HG03045 (cell line): ENCODE data around the gene ASB8.
A peak's percentile ranks its signal among the peaks of the same experiment; 100 is the strongest.
"Not testable (repeated sequence)": the region's sequence is repeated elsewhere in the genome, so short reads cannot be mapped to it uniquely, and the experiment has no call there.

Experiments used
- ATAC-seq: cut with Tn5 transposase; IDR thresholded peaks from one replicate; pipeline ENCODE4 v1.9.1; 2021; ENCODE audit warnings: mild to moderate bottlenecking, moderate library complexity; ENCODE audit not compliant: unreplicated experiment

The ASB8 gene

DNA sequence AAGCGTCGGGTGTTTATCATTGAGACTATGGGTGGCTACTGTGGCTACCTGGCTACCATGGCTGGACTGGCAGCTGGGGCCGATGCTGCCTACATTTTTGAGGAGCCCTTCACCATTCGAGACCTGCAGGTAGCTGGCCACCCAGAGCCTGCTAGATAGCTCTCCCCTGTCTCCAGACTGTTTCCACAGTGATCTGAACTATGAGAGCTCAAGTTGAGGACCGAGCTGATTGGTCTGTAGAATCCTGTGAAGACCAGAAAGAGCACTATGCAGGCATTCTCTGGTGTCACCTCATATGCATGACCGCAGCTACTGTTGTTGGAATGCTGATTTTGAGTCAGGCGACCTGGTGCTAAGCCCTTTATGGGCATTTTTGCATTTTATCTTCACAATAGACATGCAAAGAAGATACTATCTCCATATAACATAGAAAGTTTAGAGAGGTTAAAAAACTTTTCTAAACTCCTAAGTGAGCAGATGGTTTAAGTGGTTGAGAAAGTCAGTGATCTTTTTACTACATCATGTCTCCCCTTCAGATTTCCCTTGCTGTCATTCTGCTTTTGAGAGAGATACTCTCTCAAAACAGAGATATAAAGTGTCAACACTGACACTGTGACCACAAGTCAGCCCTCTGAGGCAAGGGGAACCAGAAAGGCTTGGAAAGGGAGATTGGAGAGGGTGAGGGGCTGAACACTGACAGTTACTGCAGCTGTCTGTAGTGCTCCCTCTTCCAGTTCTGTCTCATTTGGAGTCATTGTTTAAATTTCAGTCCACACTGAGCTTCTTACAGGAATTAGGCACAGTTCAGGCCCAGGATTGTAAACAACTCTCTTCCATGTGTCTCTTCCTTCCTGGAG is 14.3 kb downstream of the ASB8 start:
- ATAC-seq: no peak

DNA sequence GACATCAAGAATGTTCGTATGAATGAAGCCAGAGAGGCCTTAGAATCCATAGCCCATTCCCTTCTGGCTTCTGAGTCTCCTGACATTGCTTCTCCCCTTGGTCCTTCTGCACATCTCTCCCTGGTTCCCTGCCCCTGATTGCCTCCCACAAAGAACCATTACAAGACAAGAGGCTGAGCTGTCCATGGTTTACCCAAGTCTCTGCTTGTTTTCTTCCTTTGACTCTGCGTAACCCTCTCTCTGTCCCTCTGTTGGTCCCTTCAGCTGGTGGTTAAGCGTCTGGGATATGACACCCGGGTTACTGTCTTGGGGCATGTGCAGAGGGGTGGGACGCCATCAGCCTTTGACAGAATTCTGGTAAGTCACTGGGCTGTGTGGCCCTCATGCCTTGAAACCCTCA is 22.3 kb downstream of the ASB8 start:
- no peak for ATAC-seq

DNA sequence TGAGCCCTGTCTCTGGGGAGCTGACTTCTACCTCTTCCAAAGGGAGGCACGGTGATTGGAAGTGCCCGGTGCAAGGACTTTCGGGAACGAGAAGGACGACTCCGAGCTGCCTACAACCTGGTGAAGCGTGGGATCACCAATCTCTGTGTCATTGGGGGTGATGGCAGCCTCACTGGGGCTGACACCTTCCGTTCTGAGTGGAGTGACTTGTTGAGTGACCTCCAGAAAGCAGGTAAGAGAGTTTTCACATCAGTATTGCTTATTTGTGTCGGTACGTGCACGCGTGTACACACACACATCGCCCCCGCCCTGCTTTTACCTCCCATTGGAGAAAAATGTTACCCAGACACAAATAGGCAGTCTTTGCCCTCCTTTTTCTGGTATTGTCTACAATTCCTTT is 24.5 kb downstream of the ASB8 start:
- ATAC-seq: no peak

DNA sequence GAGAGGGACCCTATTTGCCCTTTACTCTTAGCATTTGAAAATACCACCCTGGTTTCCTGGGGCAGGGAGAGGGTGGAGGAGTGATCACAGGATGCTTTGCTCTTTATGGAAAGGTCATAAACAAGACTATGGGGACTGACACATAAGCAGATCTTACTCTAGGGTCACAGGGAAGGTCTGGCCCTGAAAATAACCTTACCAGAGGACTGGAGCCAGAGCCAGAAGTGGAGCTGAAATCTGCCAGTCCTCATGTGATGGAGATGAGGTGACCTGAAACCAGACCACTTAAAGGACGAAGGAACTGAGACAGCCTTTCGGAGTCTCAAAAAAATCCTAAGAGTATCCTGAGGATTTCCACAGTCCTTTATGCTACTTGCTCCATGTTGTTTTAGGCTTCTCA is 25.8 kb downstream of the ASB8 start:
- no peak for ATAC-seq

DNA sequence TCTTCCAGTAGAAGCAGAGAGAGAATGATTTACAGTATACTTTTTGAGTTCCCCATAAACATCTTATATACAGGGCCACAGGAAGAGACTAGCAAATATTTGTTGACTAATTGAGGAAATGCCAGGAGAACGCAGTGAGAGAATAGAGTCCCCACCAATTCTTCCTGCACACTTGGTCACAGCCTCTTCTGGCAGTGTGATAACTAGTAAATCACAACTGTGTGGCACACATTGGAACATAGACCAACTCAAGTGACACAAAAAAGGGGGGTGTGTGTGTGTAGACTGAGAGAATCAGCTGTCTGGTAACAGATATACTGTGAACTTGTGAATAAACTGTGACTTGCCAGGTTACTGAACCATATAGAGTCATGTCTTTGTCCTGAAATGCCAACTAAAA is 27.9 kb downstream of the ASB8 start:
- ATAC-seq: no peak

DNA sequence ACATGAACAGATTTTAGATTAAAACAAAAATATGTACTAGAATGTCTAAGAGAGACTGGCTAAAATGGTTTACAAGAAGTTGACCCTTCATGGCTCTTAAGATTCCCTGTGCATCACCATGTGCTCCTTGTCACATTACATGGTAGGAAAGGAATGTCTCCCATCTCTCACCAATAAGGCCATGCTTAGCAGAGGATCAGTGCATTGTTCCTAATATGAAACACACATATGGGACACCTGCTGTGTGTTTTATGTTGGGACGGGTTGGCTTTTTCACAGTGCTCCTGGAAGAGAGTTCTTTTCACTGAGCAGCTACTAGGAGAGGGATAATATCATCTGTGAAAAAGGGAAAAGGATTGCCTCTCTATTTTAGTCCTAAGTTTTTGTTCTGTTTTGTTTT is 28.5 kb downstream of the ASB8 start:
- no peak for ATAC-seq

DNA sequence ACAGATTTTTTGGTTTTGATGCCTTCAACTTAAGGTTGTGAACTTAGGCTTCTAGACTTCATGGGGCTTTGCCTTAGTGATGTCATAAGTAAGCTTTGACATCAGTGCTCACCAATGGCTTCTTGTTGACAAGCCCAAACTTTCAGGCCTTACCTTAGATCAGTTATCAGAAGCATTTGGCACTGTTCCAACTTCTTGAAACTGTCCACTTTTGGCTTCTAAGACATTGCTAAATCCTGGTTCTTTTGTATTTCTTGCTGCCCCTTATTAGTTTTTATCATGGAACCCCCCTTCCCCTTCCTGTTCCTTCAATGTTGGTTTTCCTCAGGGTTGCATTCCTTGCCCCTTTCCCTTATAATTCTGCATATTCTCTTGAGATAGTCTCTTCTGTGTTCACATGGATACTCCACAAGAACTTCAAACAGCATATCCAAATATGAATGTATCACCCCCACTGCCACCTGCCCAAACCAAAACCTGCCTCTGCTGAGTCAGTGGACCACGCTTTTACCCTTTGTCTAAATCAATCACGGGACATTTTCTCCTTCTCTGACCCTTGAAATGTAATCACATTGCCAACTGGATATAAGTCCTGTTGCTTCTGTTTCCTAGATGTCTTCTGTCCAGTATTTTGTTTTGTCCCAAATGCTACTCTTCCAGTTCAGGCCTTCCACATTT is 30.2 kb downstream of the ASB8 start:
- ATAC-seq: no peak

DNA sequence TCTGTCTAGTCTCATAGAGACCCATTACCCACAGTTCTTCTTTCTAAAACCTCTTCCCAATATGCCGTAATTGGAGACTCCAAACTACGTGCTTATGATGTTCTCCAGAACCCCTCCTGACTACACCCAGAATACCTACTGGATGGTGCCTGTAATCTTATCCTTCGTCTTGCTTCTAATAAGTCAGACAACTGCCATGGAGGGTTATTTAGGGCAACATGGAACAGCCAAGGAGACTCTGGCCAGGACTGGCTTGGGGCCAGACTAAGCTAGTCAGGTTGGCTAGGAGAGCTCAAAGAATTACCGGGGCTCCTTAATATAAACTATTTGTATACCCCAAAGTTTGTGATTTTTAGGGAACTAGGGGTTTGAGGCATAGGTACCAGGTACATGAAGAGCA is 31.3 kb downstream of the ASB8 start:
- no peak for ATAC-seq

DNA sequence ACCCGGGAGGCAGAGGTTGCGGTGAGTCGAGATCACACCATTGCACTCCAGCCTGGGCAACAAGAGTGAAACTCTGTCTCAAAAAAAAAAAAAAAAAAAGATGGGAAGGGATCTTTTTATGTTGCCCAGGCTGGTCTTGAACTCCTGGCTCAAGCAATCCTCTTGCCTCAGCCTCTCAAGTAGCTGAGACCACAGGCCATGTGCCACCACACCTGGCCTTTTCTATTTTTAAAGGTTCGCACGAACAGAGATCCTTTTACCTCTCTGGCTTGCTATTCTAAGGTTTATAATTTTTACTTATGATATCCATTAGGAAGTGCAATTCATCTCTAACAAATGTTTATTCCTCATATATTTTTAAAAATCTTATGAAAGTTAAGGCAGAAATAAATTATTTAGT is 31.8 kb downstream of the ASB8 start:
- not testable (repeated sequence) for ATAC-seq

DNA sequence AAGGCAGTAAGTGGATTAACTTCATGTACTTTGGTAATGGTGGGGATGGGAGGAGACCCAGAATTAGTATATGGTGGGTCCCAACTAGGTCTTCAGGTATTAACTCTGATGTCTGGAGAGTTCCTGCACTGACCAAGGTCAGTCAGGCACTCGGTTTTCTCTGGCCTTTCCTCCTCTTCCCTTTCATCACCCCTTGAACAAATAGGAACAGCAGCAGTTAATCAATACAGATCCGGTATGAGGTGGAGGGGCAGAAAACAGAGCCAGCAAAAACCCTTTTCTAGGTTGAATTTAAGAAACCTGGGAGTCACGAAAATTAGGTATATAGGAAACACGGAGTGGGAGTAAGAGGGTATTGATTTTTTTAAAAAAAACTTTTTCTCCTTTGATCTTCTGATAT is 34.1 kb downstream of the ASB8 start:
- ATAC-seq: no peak

DNA sequence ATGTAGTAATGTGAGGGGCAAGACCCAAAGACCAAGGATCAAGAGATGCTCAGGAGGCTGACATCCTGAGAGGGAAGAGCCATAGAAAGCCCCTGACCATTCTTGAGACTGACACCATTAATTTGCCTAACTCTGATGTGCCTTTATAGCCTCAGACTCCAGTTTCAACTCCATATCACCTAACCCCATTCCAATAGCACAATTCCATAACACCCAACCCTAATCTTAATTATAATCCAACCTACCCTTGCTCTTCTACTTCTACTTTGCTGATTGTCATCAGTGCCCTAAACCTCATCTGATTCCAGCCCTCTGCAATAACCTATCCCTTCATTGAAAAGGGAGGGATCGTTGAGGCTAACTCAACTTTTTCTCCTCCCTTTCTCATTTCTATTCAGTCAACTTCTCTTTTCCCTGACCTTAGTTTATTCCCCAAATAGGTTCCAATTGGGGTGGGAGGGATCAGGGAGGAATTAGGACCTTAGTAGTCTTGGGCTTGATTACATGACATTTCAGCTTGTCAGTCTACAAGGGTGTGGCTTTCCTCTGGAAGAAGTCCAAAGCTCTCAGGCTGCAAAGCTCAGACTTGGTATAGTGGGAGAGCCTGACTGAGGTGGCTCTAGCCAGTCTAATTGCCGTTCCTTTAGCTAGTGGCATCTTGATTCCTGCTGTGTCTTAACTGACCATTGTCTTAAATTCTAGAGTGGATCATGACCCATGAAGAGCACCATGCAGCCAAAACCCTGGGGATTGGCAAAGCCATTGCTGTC is 35.1 kb downstream of the ASB8 start:
- no peak for ATAC-seq

DNA sequence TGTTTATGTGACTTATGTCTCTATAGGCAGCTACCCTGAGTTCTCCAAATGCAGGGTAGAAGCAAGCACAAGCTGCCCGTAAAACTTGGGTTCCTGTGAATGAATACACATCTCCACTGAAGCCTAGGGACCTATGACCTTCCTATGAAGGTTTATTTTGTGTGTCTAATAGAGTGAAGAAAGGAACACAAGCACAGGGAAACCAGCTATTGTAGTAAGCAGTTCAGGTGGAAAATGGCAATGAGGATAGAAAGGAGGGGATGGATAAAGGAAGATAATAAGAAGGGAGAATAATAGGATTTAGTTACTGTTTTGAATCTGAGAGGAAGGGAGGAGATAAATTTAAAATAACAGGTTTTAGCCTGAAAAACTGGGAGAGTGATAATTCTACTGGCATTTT is 35.8 kb downstream of the ASB8 start:
- ATAC-seq: no peak

DNA sequence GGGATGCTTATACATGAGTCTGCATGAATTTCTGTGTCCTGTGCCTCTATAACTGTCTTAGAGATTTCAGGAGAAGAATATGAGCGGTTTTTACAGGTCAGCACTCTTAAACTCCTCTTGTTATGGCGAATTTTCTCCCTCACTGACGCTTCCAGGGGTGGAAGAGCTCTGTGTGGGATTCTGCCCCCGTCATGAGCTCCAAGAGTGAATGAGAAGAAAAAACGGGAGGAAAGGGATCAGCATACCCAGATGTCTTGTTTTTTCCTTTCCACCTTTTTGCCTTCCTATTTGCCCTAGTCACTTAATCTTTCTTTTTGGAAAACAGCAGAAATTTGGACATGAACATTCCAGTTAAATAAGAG is 37.5 kb downstream of the ASB8 start:
- ATAC-seq: no peak

DNA sequence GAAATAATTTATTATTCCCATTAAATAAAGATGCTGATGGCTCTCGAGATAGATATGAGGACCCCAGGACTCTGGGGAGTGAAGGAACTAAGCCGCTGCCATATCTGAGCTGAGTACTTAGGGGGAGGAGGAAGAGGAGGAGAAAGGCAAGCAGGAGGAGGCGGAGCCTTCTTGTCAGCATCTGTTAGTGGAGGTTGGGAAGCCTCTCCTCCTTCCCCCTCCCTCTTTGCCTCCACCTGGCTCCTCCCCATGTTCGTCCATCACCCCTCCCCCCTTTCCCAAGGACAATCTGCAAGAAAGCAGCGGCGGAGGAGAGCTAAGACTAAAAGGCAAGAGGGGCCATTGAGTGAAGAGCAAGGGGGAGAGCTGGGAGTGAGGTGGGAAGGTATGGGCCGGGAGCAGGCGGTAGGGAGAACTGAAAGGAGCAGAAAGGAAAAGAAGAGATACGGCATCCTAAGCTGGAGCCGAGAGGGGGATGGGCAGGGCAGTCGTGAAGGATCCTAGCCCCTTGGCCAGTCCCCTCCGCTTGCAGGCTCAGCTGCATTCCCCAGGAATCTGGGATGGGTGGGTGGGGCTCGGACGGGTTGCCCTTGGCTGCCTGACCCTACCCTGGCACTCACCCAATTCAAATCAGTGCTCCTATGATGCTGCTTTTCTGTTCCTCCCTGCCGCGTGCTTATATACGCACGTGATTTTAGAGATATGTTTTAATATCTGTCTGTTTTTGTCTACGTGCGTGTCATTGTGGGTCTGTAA is 38.1 kb downstream of the ASB8 start, which contains the start of gene PFKM:
PFKM (plus strand) TSS at position 287 of the 756 bp plus-strand sequence. CDS start 3,411 bp downstream, outside the sequence.
- peak; percentile 100 for ATAC-seq

DNA sequence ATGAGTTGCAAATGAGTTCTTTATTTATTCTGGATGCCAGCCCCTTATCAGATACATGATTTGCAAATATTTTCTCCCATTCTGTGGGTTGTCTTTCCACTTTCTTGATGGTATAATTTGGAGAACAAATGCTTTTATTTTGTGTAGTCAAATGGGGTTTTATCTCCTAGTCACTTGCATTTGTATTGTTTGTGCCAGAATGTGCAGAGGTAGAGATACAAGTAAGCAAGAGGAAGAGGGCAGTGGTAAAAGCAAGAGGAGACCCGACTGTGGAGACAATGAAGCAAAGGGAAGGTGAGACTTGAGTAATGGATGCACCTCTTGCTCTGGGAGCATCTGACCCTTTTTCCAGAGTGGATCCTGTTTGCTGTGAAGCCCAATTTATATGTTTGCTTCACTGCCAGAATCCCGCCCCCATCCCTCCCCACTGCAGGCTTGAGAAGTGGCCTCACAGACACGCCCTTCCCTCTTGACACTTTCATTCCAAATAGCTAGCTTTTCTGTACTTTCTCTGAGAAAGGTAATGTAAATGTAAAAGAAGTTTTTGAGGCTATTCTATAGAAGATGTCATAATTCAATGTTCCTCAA is 38.9 kb downstream of the ASB8 start:
- no peak for ATAC-seq

DNA sequence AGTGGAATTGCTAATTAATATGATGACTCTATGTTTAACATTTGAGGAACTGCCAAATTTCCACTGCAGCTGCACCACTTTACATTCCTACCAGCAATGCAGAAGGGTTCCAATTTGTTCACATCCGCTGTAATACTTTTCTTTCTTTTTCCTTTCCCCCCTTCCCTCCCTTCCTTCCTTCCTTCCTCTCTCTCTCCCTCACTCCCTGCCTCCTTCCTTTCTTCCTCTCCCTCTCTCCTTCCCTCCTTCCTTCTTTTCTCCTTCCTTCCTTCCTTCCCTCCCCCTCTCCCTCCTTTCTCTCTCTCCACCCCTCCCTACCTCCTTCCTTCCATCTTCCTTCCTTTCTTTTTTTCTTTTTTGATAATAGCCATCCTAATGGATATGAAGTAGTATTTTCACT is 41.4 kb downstream of the ASB8 start:
- ATAC-seq: no peak

DNA sequence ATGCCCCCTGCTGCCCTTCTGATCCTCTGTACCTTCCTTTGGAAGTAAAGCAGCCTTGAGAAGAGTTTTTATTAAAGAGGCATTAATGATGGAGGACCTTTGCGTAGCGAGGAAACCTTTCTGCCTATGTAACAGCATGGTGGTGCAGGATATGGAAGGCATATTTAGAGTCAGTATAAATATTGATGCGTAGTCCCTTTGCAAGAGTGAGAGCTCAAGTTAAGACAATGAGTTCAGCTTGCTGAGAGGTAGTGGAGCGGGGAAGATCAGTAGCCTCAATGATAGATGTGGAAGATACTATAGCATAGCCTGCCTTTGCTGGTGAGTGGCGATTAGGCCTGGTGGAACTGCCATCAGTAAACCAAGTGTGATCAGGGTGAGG is 46.0 kb downstream of the ASB8 start:
- not testable (repeated sequence) for ATAC-seq

DNA sequence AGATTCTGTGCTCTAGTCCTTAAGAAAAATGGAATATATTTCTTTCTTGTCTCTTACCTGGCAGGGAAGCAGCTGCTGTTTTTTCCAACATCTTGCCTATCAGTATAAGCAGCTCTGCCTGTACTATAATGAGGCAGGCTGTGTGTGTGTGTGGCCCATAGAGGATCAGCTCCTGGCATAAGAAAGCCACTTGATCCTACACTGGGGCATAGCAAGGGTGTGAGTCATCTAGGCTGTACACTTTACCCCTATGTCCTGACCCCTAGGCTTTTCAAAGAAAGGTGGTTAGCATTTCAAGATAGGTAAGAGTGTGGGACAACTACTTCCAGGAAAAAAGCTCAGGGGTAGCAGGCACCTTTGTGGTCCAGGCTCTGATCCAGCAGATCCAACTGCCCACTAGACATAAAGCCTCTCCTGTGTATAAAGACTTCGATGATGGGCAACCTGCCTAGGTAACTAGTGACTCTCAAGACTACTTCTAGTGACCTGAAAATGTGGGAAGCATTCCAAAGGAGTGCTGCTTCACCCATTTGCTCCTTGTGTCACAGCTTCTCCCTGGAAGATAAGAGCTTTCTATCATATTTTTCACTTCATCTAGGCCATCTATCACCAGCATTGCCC is 46.5 kb downstream of the ASB8 start:
- no peak for ATAC-seq

DNA sequence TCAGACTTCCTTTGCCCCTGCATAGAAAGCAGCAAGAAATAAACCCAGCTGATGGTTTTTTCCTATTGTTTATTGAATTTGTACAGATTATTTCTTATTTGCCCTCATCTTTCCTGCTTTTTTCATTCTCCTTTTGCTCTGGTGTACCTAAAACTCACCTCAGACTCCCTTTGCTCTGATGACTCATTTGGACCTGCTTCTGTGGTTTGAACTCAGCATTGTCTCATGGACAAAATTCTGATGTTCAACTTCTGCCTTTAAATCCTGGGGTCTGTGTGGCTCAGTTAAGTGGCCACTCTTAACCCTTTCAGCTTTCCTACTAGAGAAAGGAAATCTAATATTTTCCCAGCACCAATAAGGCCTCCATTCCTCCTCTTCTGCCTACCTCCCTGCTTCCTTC is 47.9 kb downstream of the ASB8 start:
- no peak for ATAC-seq
